Keratinocyte (primary cell): ENCODE measurements around the gene CD37.

Experiments used
- EZH2 ChIP-seq: IDR thresholded peaks from one replicate; pipeline ENCODE4 v1.6.1; 2012; ENCODE audit warnings: inconsistent platforms, mild to moderate bottlenecking, low read length, moderate library complexity
- TF ChIP-seq, protein P1 (sequence below), 3 experiments: IDR thresholded peaks in 1 of 3; conservative IDR thresholded peaks in 1 of 3; optimal IDR thresholded peaks in 1 of 3; 2 replicates in 2 of 3; 3 replicates in 1 of 3; pipeline versions ENCODE3 to v1.5.1; 2011; ENCODE audit warnings: low read length in 3 of 3, mild to moderate bottlenecking in 3 of 3, moderate library complexity in 2 of 3, control low read depth in 1 of 3, inconsistent platforms in 1 of 3; ENCODE audit not compliant: insufficient read depth in 2 of 3; ENCODE audit errors: extremely low read depth in 1 of 3

DNA sequence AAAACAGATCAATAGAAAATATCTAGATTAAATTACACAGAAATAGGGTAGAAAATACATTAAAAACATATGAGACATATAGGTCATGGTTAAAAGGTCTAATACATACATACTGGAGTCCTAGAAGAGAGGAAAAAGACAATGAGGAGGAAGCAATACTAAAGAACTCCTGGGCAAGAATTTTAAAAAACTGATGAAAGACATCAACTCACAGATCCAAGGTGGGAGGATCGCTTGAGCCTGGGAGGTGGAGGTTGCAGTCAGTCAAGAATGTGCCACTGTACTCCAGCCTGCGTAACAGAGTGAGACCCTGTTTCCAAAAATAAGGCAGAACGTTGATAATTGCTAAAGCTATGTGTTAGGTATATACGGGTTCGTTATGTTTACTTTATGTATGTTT lies 47.4 kb downstream of the CD37 start:
- TF ChIP-seq EZH2 = no peak
- TF ChIP-seq, protein P1, sequence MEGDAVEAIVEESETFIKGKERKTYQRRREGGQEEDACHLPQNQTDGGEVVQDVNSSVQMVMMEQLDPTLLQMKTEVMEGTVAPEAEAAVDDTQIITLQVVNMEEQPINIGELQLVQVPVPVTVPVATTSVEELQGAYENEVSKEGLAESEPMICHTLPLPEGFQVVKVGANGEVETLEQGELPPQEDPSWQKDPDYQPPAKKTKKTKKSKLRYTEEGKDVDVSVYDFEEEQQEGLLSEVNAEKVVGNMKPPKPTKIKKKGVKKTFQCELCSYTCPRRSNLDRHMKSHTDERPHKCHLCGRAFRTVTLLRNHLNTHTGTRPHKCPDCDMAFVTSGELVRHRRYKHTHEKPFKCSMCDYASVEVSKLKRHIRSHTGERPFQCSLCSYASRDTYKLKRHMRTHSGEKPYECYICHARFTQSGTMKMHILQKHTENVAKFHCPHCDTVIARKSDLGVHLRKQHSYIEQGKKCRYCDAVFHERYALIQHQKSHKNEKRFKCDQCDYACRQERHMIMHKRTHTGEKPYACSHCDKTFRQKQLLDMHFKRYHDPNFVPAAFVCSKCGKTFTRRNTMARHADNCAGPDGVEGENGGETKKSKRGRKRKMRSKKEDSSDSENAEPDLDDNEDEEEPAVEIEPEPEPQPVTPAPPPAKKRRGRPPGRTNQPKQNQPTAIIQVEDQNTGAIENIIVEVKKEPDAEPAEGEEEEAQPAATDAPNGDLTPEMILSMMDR (optimal IDR thresholded peaks at IDR 0.05 in 1 of 3, IDR thresholded peaks at IDR 0.05 in 1 of 3, conservative IDR thresholded peaks at IDR 0.05 in 1 of 3; ENCODE audit: extremely low read depth in 1 of 3, insufficient read depth in 2 of 3, low read length in 3 of 3) = no peak
